Activated T-cell treated with anti-CD3 and anti-CD28 coated beads, Interleukin-2, amount 50 U/mL, for 24 hours (primary cell): Measurements from ENCODE around the gene CDC42BPA.
"Not testable (repeated sequence)": the region's sequence is repeated elsewhere in the genome, so short reads cannot be mapped to it uniquely, and the experiment has no call there.

Experiments
- DNase-seq: peaks from one replicate; pipeline ENCODE4 v3.0.0-alpha.2; 2020
- H3K27ac Mint-ChIP-seq: 2 replicates; pipeline ENCODE4 v1.8.0; 2020; ENCODE audit warnings: mild to moderate bottlenecking, mixed read lengths
- H3K27me3 Mint-ChIP-seq: 2 replicates; pipeline ENCODE4 v1.8.0; 2020; ENCODE audit warnings: mixed read lengths
- H3K36me3 Mint-ChIP-seq: 2 replicates; pipeline ENCODE4 v1.8.0; 2020; ENCODE audit warnings: low read depth, mixed read lengths
- H3K4me1 Mint-ChIP-seq: 2 replicates; pipeline ENCODE4 v1.8.0; 2020; ENCODE audit warnings: low read depth, mixed read lengths
- H3K4me3 Mint-ChIP-seq: 2 replicates; pipeline ENCODE4 v1.8.0; 2020; ENCODE audit warnings: mild to moderate bottlenecking, moderate library complexity, mixed read lengths
- H3K9me3 Mint-ChIP-seq: 2 replicates; pipeline ENCODE4 v1.8.0; 2020; ENCODE audit warnings: mixed read lengths

CDC42BPA gene

GRCh38 chr1:227002531-227003049, 315.7 kb downstream of the CDC42BPA start:
- H3K4me1 Mint-ChIP-seq = no peaks in the 10 kb centered on the region
- no peak overlapping the region for H3K27ac Mint-ChIP-seq
- H3K36me3 Mint-ChIP-seq = no peaks in the 10 kb centered on the region
- H3K4me3 Mint-ChIP-seq = no peak overlapping the region
- H3K9me3 Mint-ChIP-seq = no peaks in the 10 kb centered on the region
- DNase-seq = peak; percentile 25
- no peaks in the 10 kb centered on the region for H3K27me3 Mint-ChIP-seq

- H3K27ac Mint-ChIP-seq, DNase-seq, H3K4me1 Mint-ChIP-seq, H3K9me3 Mint-ChIP-seq, H3K36me3 Mint-ChIP-seq, H3K27me3 Mint-ChIP-seq, H3K4me3 Mint-ChIP-seq: not testable (repeated sequence)
Observed at GRCh38 chr1:226999579-226999978, 318.7 kb downstream of the CDC42BPA start.

GRCh38 chr1:226995365-226996332, 322.6 kb downstream of the CDC42BPA start:
- H3K27ac Mint-ChIP-seq = no peak overlapping the region
- H3K4me1 Mint-ChIP-seq = peaks cover 9% of the 10 kb centered on the region
- H3K9me3 Mint-ChIP-seq = no peaks in the 10 kb centered on the region
- DNase-seq = no peak
- no peaks in the 10 kb centered on the region for H3K36me3 Mint-ChIP-seq
- H3K4me3 Mint-ChIP-seq = no peak overlapping the region
- H3K27me3 Mint-ChIP-seq = no peaks in the 10 kb centered on the region

- peaks cover 17% of the 10 kb centered on the region for H3K4me1 Mint-ChIP-seq
Observed at GRCh38 chr1:226994586-226995364, 323.5 kb downstream of the CDC42BPA start.

GRCh38 chr1:226993814-226994585, 324.3 kb downstream of the CDC42BPA start:
- DNase-seq = no peak
- no peaks in the 10 kb centered on the region for H3K27me3 Mint-ChIP-seq
- no peak overlapping the region for H3K4me3 Mint-ChIP-seq
- peaks cover 25% of the 10 kb centered on the region for H3K4me1 Mint-ChIP-seq
- H3K36me3 Mint-ChIP-seq = no peaks in the 10 kb centered on the region
- no peak overlapping the region for H3K27ac Mint-ChIP-seq
- no peaks in the 10 kb centered on the region for H3K9me3 Mint-ChIP-seq

More at GRCh38 chr1:226994586-226995364, 323.5 kb downstream of the CDC42BPA start:
- Mint-ChIP-seq H3K9me3 (no peaks in the 10 kb centered on the region), H3K27ac (no peak overlapping the region), H3K27me3 (no peaks in the 10 kb centered on the region), H3K36me3 (no peaks in the 10 kb centered on the region), H3K4me3 (no peak overlapping the region)
- DNase-seq = no peak

GRCh38 chr1:226991920-226992319, 326.4 kb downstream of the CDC42BPA start:
- no peak overlapping the region for H3K27ac Mint-ChIP-seq
- peaks cover 30% of the 10 kb centered on the region for H3K4me1 Mint-ChIP-seq
- H3K9me3 Mint-ChIP-seq = no peaks in the 10 kb centered on the region
- H3K4me3 Mint-ChIP-seq = no peak overlapping the region
- no peak for DNase-seq
- H3K36me3 Mint-ChIP-seq = peaks cover 7% of the 10 kb centered on the region
- no peaks in the 10 kb centered on the region for H3K27me3 Mint-ChIP-seq

GRCh38 chr1:226990133-226990716, 328.1 kb downstream of the CDC42BPA start:
- H3K27me3 Mint-ChIP-seq = no peaks in the 10 kb centered on the region
- peaks cover 23% of the 10 kb centered on the region for H3K36me3 Mint-ChIP-seq
- peaks cover 24% of the 10 kb centered on the region for H3K4me1 Mint-ChIP-seq
- peak overlapping the region; percentile 89 for H3K27ac Mint-ChIP-seq
- no peak overlapping the region for H3K4me3 Mint-ChIP-seq
- DNase-seq = peak; percentile 68
- H3K9me3 Mint-ChIP-seq = no peaks in the 10 kb centered on the region

- H3K4me1 Mint-ChIP-seq = peaks cover 24% of the 10 kb centered on the region
- DNase-seq = peak; percentile 27
- H3K36me3 Mint-ChIP-seq = peaks cover 32% of the 10 kb centered on the region
- H3K4me3 Mint-ChIP-seq = no peak overlapping the region
- H3K27me3 Mint-ChIP-seq = no peaks in the 10 kb centered on the region
- peak overlapping the region; percentile 89 for H3K27ac Mint-ChIP-seq
- H3K9me3 Mint-ChIP-seq = no peaks in the 10 kb centered on the region
Observed at GRCh38 chr1:226989085-226989920, 329.0 kb downstream of the CDC42BPA start.

GRCh38 chr1:226988334-226988666, 330.0 kb downstream of the CDC42BPA start:
- Mint-ChIP-seq H3K9me3 (no peaks in the 10 kb centered on the region), H3K27me3 (no peaks in the 10 kb centered on the region), H3K4me3 (no peak overlapping the region), H3K27ac (no peak overlapping the region), H3K36me3 (peaks cover 36% of the 10 kb centered on the region), H3K4me1 (peaks cover 24% of the 10 kb centered on the region)
- DNase-seq = no peak

- peak; percentile 29 for DNase-seq
- no peaks in the 10 kb centered on the region for H3K27me3 Mint-ChIP-seq
- H3K4me3 Mint-ChIP-seq = no peak overlapping the region
- peaks cover 24% of the 10 kb centered on the region for H3K4me1 Mint-ChIP-seq
- peaks cover 42% of the 10 kb centered on the region for H3K36me3 Mint-ChIP-seq
- no peak overlapping the region for H3K27ac Mint-ChIP-seq
- no peaks in the 10 kb centered on the region for H3K9me3 Mint-ChIP-seq
Observed at GRCh38 chr1:226987623-226988333, 330.5 kb downstream of the CDC42BPA start.

- Mint-ChIP-seq H3K4me1 (peaks cover 24% of the 10 kb centered on the region), H3K4me3 (no peak overlapping the region), H3K27ac (no peak overlapping the region), H3K27me3 (no peaks in the 10 kb centered on the region), H3K9me3 (no peaks in the 10 kb centered on the region), H3K36me3 (peaks cover 48% of the 10 kb centered on the region)
- no peak for DNase-seq
Observed at GRCh38 chr1:226987179-226987536, 331.1 kb downstream of the CDC42BPA start.

- no peak overlapping the region for H3K27ac Mint-ChIP-seq
- peaks cover 52% of the 10 kb centered on the region for H3K36me3 Mint-ChIP-seq
- no peaks in the 10 kb centered on the region for H3K27me3 Mint-ChIP-seq
- no peak for DNase-seq
- no peaks in the 10 kb centered on the region for H3K9me3 Mint-ChIP-seq
- peaks cover 24% of the 10 kb centered on the region for H3K4me1 Mint-ChIP-seq
- H3K4me3 Mint-ChIP-seq = no peak overlapping the region
Observed at GRCh38 chr1:226986496-226987178, 331.7 kb downstream of the CDC42BPA start.
